H1 (cell line): Measurements from ENCODE around the gene BABAM2.

Experiments
- CTCF ChIP-seq, 3 experiments: IDR thresholded peaks; 1 replicate in 2 of 3; 2 replicates in 1 of 3; pipeline versions ENCODE4 v1.5.1 to v1.6.1; 2011; ENCODE audit warnings: low read length in 3 of 3, mild to moderate bottlenecking in 3 of 3, inconsistent platforms in 2 of 3, low read depth in 1 of 3, moderate library complexity in 1 of 3; ENCODE audit not compliant: insufficient read depth in 1 of 3; ENCODE audit errors: control extremely low read depth in 1 of 3
- JUN ChIP-seq: IDR thresholded peaks from 2 replicates; pipeline ENCODE4 v1.6.1; 2011; ENCODE audit warnings: low read depth, mild to moderate bottlenecking, improper control_type of control experiment, low read length
- SIN3A ChIP-seq, 2 experiments: IDR thresholded peaks in 1 of 2; conservative IDR thresholded peaks in 1 of 2; 2 replicates each; pipeline ENCODE4 v1.6.1; 2011 to 2012; ENCODE audit warnings: low read length in 2 of 2, improper control_type of control experiment in 1 of 2, low read depth in 1 of 2, mild to moderate bottlenecking in 1 of 2

GRCh38 chr2:27855476-27855875 is 35.1 kb upstream of the BABAM2 start:
- no peak for TF ChIP-seq CTCF (IDR thresholded peaks at IDR 0.05; ENCODE audit: control extremely low read depth in 1 of 3, insufficient read depth in 1 of 3, low read depth in 1 of 3, low read length in 3 of 3)
- no peak for TF ChIP-seq JUN
- no peak for TF ChIP-seq SIN3A (conservative IDR thresholded peaks at IDR 0.05 in 1 of 2, IDR thresholded peaks at IDR 0.05 in 1 of 2; ENCODE audit: low read depth in 1 of 2, low read length in 2 of 2)
